ENCODE results near the gene SPAG9. TPM values are rescaled to one million over a fixed set of nuclear protein-coding genes. Genes with fewer than 3 reads are reported as not detected.

The SPAG9 gene
- total and polyA plus RNA-seq, 12 donors = 20.7 to 65.8 (median 51.6) TPM

Other genes starting within 250 kb of the SPAG9 start
- 10 to 100 TPM; 12.9 to 52.0 (median 21.8) TPM for gene NME1, start 32.7 kb upstream of the SPAG9 start, total RNA-seq
- gene NME1, start 32.7 kb upstream of the SPAG9 start, polyA plus RNA-seq = 100 to 1,000 TPM in 1 of 2 donors, 10 to 100 TPM in 1; 31.8 to 169 TPM
- gene NME2, start 45.5 kb upstream of the SPAG9 start, total RNA-seq = 100 to 1,000 TPM; 117 to 302 (median 208) TPM
- 100 to 1,000 TPM; 351 to 965 TPM for gene NME2, start 45.5 kb upstream of the SPAG9 start, polyA plus RNA-seq
- gene MBTD1, start 139.2 kb upstream of the SPAG9 start, total RNA-seq = 1 to 10 TPM; 4.7 to 8.4 (median 6.9) TPM
- gene MBTD1, start 139.2 kb upstream of the SPAG9 start, polyA plus RNA-seq = 10 to 100 TPM in 1 of 2 donors, 1 to 10 TPM in 1; 1.8 to 11.4 TPM
- gene UTP18, start 139.7 kb upstream of the SPAG9 start, total RNA-seq = 10 to 100 TPM in 2 of 10 donors, 1 to 10 TPM in 8; 4.8 to 13.4 (median 8.0) TPM
- 10 to 100 TPM in 1 of 2 donors, 1 to 10 TPM in 1; 9.7 to 12.0 TPM for gene UTP18, start 139.7 kb upstream of the SPAG9 start, polyA plus RNA-seq